Suprapubic skin (tissue), 3 donors: Measurements from ENCODE around the gene SH3BP4.

Experiments used
- CTCF ChIP-seq, 2 donors: fragments of 200-600 bp in 1 of 2; fragments of 450-650 bp in 1 of 2; sonication (generic) in 1 of 2; IDR thresholded peaks; one replicate each; pipeline ENCODE4 v1.5.1; 2016 to 2019; ENCODE audit warnings: antibody characterized with exemption in 2 of 2, mild to moderate bottlenecking in 1 of 2, moderate library complexity in 1 of 2
- EP300 ChIP-seq: sonication (generic); formaldehyde crosslinking; IDR thresholded peaks from one replicate; pipeline ENCODE4 v1.6.1; 2017; ENCODE audit warnings: antibody characterized with exemption

DNA sequence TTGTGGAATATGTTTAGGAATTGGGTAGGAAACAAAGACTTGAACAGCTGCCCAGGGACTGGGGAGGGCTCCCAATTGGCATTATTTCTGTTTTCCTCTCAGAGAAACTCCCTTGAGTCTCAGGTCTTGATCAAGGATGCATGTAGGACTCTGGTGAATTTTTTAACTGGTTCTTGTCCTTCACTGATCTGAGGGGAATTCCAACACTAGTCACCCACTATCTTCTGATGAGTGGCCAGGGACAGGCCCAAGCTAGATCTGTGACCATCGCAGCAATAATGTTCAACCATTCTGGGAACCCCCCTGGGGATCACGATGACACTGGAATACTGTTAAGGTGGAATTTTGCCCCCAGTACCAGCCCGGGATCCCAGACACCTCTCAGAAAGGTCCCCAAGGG is 132.0 kb downstream of the SH3BP4 start:
- TF ChIP-seq CTCF (IDR thresholded peaks at IDR 0.05) (no peak), EP300 (no peak)
